Measurements from ENCODE around the gene ARL1. TPM values are rescaled to one million over a fixed set of nuclear protein-coding genes. Genes with fewer than 3 reads are reported as not detected.
A peak's percentile ranks its signal among the peaks of the same experiment; 100 is the strongest.

ARL1 gene
- total and polyA plus RNA-seq, 10 of the 15 experiments (the other 5 are each of a cell fraction or from before 2014, with no cell fraction given) = 28.5 to 95.0 (median 65.7) TPM

- no peak for TF ChIP-seq FOS (IDR thresholded peaks at IDR 0.05; ENCODE audit: borderline replicate concordance, extremely low read depth, insufficient read length)
- 0 out of 2 replicates have a peak, but pooled peaks have one; percentile 8 for TF ChIP-seq TCF3 (IDR thresholded peaks at IDR 0.05; ENCODE audit: borderline replicate concordance, insufficient read depth, low read depth, low read length)
- peak; percentile 52 for TF ChIP-seq RUNX3 (IDR thresholded peaks at IDR 0.05; ENCODE audit: low read length)
- peak; percentile 92; the same call in 1 of the 2 replicates for TF ChIP-seq MXI1 (IDR thresholded peaks at IDR 0.05; ENCODE audit: low read depth, low read length)
- TF ChIP-seq POLR2AphosphoS5 (IDR thresholded peaks at IDR 0.05; ENCODE audit: low read length) = peak; percentile 89
- TF ChIP-seq E2F8 (IDR thresholded peaks at IDR 0.05; ENCODE audit: low read depth, partially characterized antibody) = peak; percentile 48
- TF ChIP-seq MTA2 (IDR thresholded peaks at IDR 0.05; ENCODE audit: low read depth) = peak; percentile 37; the same call in 1 of the 2 replicates
- TF ChIP-seq IKZF2 (IDR thresholded peaks at IDR 0.05) = peak; percentile 68; a peak in 3 of 4 replicates
- TF ChIP-seq PKNOX1 (IDR thresholded peaks at IDR 0.05) = 0 out of 2 replicates have a peak, but pooled peaks have one; percentile 16
- TF ChIP-seq SKIL (IDR thresholded peaks at IDR 0.05; ENCODE audit: low read depth, poor library complexity, severe bottlenecking) = peak; percentile 92
- TF ChIP-seq CTCF (IDR thresholded peaks at IDR 0.05 in 2 of 3, conservative IDR thresholded peaks at IDR 0.05 in 1 of 3; ENCODE audit: control insufficient read depth in 2 of 3, extremely low read depth in 1 of 3, insufficient read depth in 1 of 3, low read depth in 3 of 3, low read length in 3 of 3) = no peak
- TF ChIP-seq ZNF622 (IDR thresholded peaks at IDR 0.05) = no peak
- peak; percentile 81 for TF ChIP-seq MAX (IDR thresholded peaks at IDR 0.05; ENCODE audit: low read depth, low read length)
- TF ChIP-seq CREB1 (IDR thresholded peaks at IDR 0.05; ENCODE audit: low read depth) = peak; percentile 92
- peak; percentile 83 for TF ChIP-seq ZBTB40 (IDR thresholded peaks at IDR 0.05; ENCODE audit: borderline replicate concordance)
Observed at GRCh38 chr12:101407436-101408345, at the start of gene ARL1 (continued).

Measured in GM12878 (cell line).